Measurements from ENCODE around the gene MAL.

MAL gene

GRCh38 chr2:95060446-95061118 is 35.1 kb downstream of the MAL start:
- no peak for DNase-seq (ENCODE audit: low read depth in 2 of 2)
- no peak for TF ChIP-seq CTCF (IDR thresholded peaks at IDR 0.05; ENCODE audit: low read depth, low read length)
- H3K4me3 ChIP-seq (replicated peaks in 1 of 2; ENCODE audit: low read depth in 2 of 2, low read length in 2 of 2) = no peak overlapping the region

- no peak for TF ChIP-seq CTCF (IDR thresholded peaks at IDR 0.05; ENCODE audit: low read depth, low read length)
- DNase-seq (ENCODE audit: low read depth in 2 of 2) = no peak
- no peak overlapping the region for H3K4me3 ChIP-seq (replicated peaks in 1 of 2; ENCODE audit: low read depth in 2 of 2, low read length in 2 of 2)
These were observed 35.6 kb downstream of the MAL start for GRCh38 chr2:95061119-95061512.

- DNase-seq (ENCODE audit: low read depth in 2 of 2) = no peak
- no peak overlapping the region for H3K4me3 ChIP-seq (replicated peaks in 1 of 2; ENCODE audit: low read depth in 2 of 2, low read length in 2 of 2)
- TF ChIP-seq CTCF (IDR thresholded peaks at IDR 0.05; ENCODE audit: low read depth, low read length) = no peak
These were observed 36.2 kb downstream of the MAL start for GRCh38 chr2:95061601-95062183.

- no peak for DNase-seq (ENCODE audit: low read depth in 2 of 2)
- H3K4me3 ChIP-seq (replicated peaks in 1 of 2; ENCODE audit: low read depth in 2 of 2, low read length in 2 of 2) = no peak overlapping the region
- TF ChIP-seq CTCF (IDR thresholded peaks at IDR 0.05; ENCODE audit: low read depth, low read length) = no peak
These were observed 37.0 kb downstream of the MAL start for GRCh38 chr2:95062242-95063085.

- no peak for DNase-seq (ENCODE audit: low read depth in 2 of 2)
- no peak for TF ChIP-seq CTCF (IDR thresholded peaks at IDR 0.05; ENCODE audit: low read depth, low read length)
- H3K4me3 ChIP-seq (replicated peaks in 1 of 2; ENCODE audit: low read depth in 2 of 2, low read length in 2 of 2) = no peak overlapping the region
These were observed 37.8 kb downstream of the MAL start for GRCh38 chr2:95063086-95063958.

GRCh38 chr2:95068256-95068655 is 42.7 kb downstream of the MAL start:
- DNase-seq (ENCODE audit: low read depth in 2 of 2) = no peak
- TF ChIP-seq CTCF (IDR thresholded peaks at IDR 0.05; ENCODE audit: low read depth, low read length) = no peak
- no peak overlapping the region for H3K4me3 ChIP-seq (replicated peaks in 1 of 2; ENCODE audit: low read depth in 2 of 2, low read length in 2 of 2)
